Measurements from ENCODE around the gene HOXB5. TPM values are rescaled to one million over a fixed set of nuclear protein-coding genes. Genes with fewer than 3 reads are reported as not detected.

The HOXB5 gene
- total and polyA plus RNA-seq, 12 donors, result 0.12 to 10.5 (median 3.6) TPM

DNA sequence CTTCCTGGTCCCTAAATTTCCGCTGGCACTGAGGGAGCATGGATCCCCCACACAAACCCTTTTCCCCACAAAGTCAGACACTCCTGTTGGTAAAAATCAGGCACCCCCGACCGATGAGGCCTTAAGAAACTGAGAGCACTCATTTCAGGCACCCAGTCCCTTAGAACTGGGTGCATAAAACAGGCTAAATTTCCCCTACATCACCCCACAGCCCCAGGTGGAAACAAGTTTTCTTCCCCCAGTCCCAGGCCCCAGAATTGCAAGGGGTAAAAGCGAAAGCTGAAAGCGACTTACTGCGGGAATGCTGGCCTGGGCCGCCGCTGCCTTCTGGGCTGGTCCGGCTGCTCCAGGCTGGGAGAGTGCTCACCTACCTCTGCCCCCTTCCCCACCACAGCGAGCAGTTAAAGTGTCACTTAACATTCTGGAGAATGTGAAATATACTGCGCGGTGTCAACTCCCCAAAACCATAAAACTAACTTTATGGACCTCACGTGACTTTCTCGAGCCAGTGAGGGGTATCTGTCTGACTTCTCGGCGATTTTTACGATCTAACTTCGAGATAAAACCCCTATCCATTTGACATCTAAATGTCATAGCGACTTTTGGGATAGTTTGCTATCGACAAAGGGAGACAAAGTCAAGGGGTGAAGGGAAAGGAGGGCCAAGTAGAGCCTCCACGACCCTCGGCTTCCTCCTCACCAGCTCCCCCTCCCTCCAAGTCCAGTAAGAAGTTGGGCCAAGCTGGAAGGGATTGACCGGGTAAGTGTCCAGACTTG, 3.6 kb downstream of the HOXB5 start, which contains the start of gene HOXB3:
Gene HOXB3 (minus strand): TSS at position 411 of the 776 bp plus-strand sequence. CDS start 37,767 bp downstream, outside the sequence.
- Histone ChIP-seq H3K27me3 (no peaks in the 10 kb centered on the region), H3K4me1 (replicated peaks in 1 of 2) (peaks cover 0 to 42% of the 10 kb centered on the region in 2 donors), H3K27ac (peak within 1 kb of the TSS in 2 of 5 donors; percentile 37 to 52), H3K4me3 (no peak within 1 kb of the TSS), H3K9me3 (replicated peaks in 1 of 3) (no peaks in the 10 kb centered on the region), H3K36me3 (replicated peaks in 1 of 2) (peaks cover 0 to under 1% of the 10 kb centered on the region in 2 donors)
- 70 to 79% (median 77%) methylated on average over 18 to 23 of the region's 23 CpGs for WGBS, 4 donors
- intact Hi-C loops (cut with DNase I), result loop anchor here in 1 of 2 donors (10.0 kb wide), 1 partner anchor 245 kb away; no protein-coding TSS in a partner anchor
- TF ChIP-seq, protein P1, sequence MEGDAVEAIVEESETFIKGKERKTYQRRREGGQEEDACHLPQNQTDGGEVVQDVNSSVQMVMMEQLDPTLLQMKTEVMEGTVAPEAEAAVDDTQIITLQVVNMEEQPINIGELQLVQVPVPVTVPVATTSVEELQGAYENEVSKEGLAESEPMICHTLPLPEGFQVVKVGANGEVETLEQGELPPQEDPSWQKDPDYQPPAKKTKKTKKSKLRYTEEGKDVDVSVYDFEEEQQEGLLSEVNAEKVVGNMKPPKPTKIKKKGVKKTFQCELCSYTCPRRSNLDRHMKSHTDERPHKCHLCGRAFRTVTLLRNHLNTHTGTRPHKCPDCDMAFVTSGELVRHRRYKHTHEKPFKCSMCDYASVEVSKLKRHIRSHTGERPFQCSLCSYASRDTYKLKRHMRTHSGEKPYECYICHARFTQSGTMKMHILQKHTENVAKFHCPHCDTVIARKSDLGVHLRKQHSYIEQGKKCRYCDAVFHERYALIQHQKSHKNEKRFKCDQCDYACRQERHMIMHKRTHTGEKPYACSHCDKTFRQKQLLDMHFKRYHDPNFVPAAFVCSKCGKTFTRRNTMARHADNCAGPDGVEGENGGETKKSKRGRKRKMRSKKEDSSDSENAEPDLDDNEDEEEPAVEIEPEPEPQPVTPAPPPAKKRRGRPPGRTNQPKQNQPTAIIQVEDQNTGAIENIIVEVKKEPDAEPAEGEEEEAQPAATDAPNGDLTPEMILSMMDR (IDR thresholded peaks at IDR 0.05), result no peak
- no peak for TF ChIP-seq POLR2A (IDR thresholded peaks at IDR 0.05)
- no peak for DNase-seq

DNA sequence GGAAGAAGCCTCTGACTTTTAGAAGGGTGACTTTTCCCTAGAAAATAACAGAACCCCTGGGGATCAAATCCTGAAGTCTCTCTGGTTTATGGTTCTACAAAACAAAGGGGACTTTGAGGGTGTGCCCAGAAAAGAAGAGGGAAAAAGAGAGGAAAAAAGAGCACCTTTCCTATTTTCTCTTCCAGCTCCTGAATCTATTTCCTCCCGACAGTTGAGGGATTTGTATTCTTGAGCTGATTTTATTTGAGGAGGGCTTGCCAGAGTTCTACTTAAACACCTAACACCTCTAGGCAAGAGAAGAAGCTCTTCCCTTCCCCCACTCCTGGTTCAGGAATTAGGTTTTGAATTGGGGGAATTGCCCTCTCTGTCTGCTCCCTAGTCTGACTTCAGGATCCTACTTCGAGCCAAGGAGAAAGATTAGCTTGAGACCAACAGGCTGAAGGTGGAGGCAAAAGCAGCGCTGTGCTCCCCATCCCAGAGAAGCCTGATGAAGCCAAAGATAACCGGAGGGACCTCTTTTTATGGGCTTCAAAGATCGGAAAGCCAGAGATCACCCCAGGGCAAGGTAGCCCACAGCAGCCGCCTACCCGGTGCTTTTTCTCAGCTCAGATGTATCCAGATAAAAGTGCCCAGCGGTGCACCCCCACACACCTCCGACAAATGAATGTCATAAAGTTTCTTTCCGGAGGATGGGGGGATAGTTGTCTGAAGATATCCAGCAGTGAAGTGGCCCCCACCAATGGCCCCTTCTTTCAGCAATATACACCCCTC, 4.3 kb downstream of the HOXB5 start:
- DNase-seq, result no peak
- 53 to 78% (median 67%) methylated on average over 6 to 10 of the region's 10 CpGs for WGBS, 4 donors
- Histone ChIP-seq H3K27me3 (no peaks in the 10 kb centered on the region), H3K9me3 (replicated peaks in 1 of 3) (no peaks in the 10 kb centered on the region), H3K4me3 (no peak overlapping the region), H3K27ac (peak overlapping the region in 2 of 5 donors; percentile 17 to 37), H3K4me1 (replicated peaks in 1 of 2) (peaks cover 0 to 45% of the 10 kb centered on the region in 2 donors), H3K36me3 (replicated peaks in 1 of 2) (no peaks in the 10 kb centered on the region)
- intact Hi-C loops (cut with DNase I), result no loop called here
- no peak for TF ChIP-seq POLR2A (IDR thresholded peaks at IDR 0.05)
- TF ChIP-seq, protein P1 (IDR thresholded peaks at IDR 0.05), result no peak

DNA sequence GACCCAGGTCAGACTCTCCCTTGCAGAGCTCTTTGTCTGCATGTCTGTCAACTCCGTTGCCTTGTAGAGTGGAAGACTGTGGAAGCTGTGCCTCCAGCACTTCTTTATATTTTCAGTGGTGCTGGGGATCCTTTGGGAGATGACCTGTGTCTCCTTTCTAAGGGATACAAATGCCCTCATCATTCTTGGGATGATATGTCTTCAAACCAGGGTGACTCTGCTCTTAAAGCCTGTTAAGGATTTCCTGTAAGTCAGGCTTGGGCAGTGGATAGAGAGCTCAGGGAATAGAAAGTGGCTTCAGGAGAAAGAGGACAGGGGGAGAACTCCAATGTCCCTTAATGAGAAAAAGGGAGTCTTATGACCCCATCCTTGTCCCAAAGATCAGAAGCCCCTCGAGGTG, 5.1 kb downstream of the HOXB5 start:
- H3K36me3 ChIP-seq (replicated peaks in 1 of 2), result no peaks in the 10 kb centered on the region
- intact Hi-C loops (cut with DNase I), result no loop called here
- 27 to 59% (median 56%) methylated on average over 2 of the region's 2 CpGs for WGBS, 4 donors
- H3K4me1 ChIP-seq (replicated peaks in 1 of 2), result peaks cover 0 to 49% of the 10 kb centered on the region in 2 donors
- H3K27ac ChIP-seq, result peak overlapping the region in 2 of 5 donors; percentile 65 to 89
- no peaks in the 10 kb centered on the region for H3K9me3 ChIP-seq (replicated peaks in 1 of 3)
- H3K4me3 ChIP-seq, result no peak overlapping the region
- TF ChIP-seq, protein P1 (IDR thresholded peaks at IDR 0.05), result no peak
- no peak for DNase-seq
- no peaks in the 10 kb centered on the region for H3K27me3 ChIP-seq

DNA sequence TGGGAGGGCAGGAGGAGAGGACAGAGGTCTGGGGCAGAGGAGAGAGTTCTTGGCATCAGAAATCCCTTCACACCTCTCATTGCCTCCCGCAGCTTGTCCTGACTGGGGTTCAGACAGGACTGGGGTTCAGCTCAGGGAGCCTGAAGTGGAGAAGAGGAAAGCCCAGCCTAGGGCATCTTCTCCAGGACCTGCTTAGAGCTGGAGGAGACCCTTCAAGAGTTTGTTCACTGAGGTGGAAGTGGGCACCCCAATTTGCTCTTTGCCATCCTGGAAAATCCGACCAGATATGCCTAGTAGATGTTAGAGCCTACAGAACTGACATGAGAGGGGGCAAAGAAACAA, 5.5 kb downstream of the HOXB5 start:
- H3K9me3 ChIP-seq (replicated peaks in 1 of 3), result no peaks in the 10 kb centered on the region
- DNase-seq, result no peak
- H3K27ac ChIP-seq, result peak overlapping the region in 2 of 5 donors; percentile 65 to 89
- no peaks in the 10 kb centered on the region for H3K36me3 ChIP-seq (replicated peaks in 1 of 2)
- no peak for TF ChIP-seq POLR2A (IDR thresholded peaks at IDR 0.05)
- TF ChIP-seq, protein P1 (IDR thresholded peaks at IDR 0.05), result no peak
- 68 to 90% (median 75%) methylated on average over 2 of the region's 2 CpGs for WGBS, 4 donors
- H3K27me3 ChIP-seq, result no peaks in the 10 kb centered on the region
- peaks cover 0 to 48% of the 10 kb centered on the region in 2 donors for H3K4me1 ChIP-seq (replicated peaks in 1 of 2)
- intact Hi-C loops (cut with DNase I), result no loop called here
- H3K4me3 ChIP-seq, result no peak overlapping the region
